A172 (cell line): ENCODE results near the gene EXD3. TPM values are rescaled to one million over a fixed set of nuclear protein-coding genes. Genes with fewer than 3 reads are reported as not detected.
"Not testable (repeated sequence)": the region's sequence is repeated elsewhere in the genome, so short reads cannot be mapped to it uniquely, and the experiment has no call there.

Experiments used
- DNase-seq: peaks from one replicate; pipeline ENCODE4 v3.0.0-alpha.2; 2015; ENCODE audit warnings: low spot score
- total RNA-seq: library from RNA; depleted of rRNA; stranded (reverse); fragments of >200 nt; shearing (Covaris generic); gene quantifications from 2 replicates; pipeline ENCODE4 v1.2.3, GENCODE V29; 2014; rRNA removed

EXD3 gene, protein sequence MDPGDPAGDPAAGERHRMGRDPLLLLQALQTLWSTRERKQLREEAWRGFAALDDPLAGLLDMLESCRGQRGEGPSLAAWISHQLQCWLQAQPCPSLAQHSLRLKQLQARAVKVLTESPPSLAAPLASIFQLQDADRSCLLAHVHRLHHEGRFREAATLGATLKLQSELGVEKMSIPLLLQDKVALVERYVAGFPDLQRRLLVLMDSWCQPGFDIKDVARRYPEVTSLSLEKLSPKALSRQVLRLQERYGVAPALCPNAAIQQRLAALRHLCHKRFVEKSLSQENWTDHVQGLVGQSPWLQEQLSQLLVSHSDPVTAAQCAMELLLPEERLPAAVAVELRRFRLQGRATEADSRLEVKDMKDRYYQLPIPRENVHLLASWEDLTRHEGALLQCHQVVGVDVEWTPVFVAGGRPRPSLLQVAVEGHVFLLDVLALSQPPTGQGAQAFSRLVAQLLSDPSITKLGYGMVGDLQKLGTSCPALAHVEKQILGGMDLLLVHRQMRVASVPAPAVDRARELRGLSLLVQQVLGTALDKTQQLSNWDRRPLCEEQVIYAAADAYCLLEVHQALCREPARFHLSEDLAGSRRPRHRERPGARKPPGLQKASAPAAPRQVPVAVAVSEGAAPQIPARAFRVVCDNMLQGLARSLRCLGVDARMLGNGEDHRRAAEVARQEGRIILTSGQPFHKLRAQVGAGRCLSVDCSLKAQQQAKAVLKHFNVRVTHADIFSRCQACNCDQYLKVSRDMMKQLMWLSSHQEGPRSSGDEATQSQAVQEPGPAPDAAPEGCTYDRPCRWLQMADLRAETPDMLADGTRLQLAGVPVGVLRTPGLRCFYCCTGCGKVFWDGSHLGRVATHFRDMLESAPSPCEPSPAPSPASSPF
- total RNA-seq, result 3.4 and 9.9 TPM in 2 replicates

DNA sequence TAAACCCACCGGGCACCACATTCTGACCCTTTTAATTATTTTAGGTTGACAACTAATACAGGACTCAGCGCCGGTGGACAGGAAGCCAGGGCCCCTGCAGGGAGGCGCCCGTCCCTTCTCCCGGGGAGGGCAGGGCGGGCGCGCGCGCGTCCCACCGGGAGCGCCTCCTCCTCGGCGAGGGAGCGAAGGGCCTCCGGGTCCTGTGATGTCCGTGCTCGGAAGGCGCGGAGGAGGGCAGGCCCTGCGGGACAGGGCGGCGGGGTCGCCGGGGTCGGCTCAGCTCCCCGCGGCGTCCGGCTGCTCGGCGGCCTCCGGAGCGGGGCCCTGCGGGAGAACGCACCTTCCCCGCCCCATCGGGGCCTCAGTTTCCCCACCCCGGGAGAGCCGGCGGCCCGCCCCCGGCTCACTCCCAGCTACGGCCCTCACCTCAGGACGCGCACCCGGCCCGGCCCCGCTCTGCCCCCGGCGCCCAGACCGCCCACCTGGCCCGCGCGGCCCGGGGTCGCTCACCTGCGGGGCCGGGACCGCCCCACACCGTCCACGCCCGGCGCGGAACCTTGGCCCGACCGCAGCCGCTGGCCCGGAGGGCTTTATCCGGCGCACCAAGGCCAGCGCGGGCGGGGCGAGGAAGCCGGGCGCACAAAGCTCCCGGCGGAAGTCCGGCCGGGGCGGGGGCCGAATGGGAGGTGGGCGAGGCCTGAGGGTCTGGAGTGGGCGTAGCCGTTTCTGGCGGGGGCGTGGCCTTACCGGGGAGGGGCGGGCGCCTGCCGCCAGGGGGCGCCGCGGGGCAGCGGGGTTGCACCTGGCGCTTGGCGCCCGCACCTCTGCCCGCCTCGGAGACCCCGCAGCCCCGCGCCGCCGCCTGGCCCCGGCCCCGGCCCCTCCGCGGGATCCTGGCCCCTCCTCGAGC lies at the start of gene EXD3, which contains the start of gene NOXA1:
Gene EXD3 (minus strand): TSS at position 559 of the 910 bp plus-strand sequence. CDS start 27,805 bp downstream, outside the sequence.
Gene NOXA1 (plus strand): TSS at position 790 of the 910 bp plus-strand sequence. CDS start 137 bp downstream, outside the sequence.
- peak; percentile 79 for DNase-seq

DNA sequence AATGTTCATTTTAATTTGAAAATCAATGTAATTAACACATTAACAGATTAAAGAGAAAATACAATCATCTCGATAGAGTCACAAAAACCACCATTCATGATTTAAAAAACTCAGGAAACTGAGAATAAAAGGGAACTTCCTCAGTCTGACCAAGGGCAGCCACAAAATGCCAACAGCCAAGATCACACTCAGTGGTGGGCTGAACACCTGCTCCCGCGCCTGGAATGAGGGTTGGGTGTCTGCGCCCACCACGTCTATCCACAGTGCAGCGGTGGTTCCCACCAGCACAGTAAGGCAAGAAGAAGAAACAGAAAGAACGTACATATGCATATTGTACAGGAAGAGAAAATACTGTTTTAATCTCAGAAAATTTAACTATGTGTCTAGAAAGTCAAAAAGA lies 47.8 kb upstream of the EXD3 start:
- no peak for DNase-seq

DNA sequence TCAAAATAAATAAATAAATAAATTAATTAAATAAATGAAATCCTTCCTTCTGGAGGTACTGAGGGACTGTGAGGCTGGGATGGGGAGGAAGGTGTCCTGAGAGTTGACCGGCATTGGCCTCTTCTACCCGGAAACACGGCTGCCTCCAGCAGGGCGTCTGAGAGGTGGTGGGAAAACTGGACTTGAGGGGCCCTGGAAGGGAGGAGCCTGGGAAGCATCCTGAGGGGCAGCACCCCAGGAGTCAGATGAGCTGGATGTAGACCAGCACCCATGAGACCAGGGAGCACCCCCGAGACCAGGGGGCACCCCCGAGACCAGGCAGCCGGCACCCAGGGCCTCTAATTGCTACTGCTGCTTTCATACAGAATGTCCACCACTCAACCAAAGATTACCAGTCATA lies 44.9 kb upstream of the EXD3 start:
- no peak for DNase-seq

DNA sequence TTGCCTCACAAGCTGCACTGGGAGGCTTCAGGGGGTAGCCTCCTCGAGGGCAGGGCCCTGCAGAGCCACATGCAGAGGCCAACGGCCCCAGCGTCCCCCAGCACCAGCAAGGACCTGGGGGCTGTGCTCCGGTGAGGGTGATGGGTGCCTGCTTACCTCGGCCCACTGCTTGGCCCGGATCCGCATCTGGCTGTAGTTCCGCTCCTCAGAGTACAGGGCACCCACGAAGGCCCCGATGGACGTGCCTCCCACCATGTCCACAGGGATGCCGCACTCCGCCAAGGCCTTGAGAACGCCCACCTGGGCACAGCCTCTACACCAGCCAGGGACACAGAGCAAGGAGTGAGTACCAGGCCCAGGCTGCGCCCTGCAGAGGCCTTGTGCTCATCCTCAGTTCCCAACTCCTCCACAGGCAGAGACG lies 44.2 kb upstream of the EXD3 start:
- no peak for DNase-seq

DNA sequence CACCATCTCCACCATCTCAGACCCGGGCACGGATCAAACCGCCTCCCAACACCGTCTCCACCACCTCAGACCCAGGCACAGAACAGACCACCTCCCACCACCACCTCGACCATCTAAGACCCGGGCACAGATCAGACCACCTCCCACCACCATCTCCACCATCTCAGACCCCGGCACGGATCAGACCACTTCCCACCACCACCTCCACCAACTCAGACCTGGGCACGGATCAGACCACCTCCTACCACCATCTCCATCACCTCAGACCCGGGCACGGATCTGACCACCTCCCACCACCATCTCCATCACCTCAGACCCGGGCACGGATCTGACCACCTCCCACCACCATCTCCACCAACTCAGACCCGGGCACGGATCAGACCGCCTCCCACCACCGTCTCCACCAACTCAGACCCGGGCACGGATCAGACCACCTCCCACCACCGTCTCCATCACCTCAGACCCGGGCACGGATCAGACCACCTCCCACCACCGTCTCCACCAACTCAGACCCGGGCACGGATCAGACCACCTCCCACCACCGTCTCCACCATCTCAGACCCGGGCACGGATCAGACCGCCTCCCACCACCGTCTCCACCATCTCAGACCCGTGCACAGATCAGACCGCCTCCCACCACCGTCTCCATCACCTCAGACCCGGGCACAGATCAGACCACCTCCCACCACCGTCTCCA lies 43.6 kb upstream of the EXD3 start:
- DNase-seq, result not testable (repeated sequence)

DNA sequence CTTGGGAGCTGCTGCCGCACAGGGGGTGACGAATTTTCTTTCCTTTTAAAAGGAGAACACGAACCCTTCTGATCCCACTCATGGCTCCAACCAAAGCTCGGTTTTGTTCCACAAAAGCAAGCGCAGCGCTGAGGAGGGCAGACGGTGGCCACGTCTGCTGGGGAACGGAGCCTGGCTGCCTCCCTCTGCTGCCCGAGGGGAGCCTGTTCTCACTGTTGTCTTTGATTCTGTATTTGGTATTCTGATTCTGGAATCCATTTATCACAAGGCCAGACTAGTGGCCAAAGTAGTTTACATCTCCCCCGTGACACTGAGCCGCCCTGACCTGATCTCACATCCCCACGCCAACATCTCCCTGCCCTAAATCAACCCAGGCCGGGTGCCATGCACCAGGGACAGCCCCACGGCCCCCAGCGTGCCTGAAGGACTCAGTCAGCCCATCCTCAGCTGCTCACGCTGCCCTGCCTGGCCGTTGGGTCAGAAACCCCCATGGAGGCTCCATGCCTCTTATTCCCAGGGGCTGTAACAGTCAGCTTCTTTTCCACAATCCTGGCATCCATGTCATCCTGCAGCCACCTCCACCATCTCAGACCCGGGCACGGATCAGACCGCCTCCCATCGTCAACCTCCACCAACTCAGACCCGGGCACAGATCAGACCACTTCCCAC lies 42.9 kb upstream of the EXD3 start:
- DNase-seq, result no peak

DNA sequence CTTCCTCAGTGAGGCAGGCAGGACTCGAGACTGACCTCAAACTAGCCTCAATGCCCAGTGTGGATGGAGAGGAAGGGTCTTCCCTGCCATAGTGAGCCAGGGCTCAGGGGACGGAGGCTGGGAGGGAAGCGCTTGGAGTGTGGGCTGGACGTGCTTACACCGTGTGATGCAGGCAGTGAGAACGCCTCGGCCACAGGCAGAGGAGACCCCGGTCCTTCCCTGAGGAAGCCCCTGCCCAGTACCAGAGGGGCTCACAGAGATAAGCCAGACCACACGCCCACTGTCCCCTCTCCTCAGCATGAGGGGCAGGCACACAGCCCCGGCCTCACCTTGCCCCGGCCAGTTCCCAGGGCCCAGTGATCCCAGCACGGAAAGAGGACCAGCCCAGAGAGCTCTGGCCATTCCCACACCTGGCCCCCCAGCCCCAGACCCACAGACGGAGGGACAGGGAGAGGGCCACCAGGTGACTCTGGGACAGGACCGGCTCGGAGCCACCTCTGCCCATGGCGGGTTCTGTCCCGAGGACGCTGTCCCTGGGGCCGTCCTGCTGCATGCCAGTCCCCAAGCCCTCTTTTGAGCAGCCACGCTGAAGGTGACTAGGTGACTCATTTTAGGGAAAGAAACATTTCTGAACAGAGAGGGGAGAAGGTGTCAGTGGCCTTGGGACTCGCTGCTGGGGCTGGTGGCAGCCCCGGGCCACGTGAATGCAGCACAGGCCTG lies 42.2 kb upstream of the EXD3 start:
- DNase-seq, result no peak

DNA sequence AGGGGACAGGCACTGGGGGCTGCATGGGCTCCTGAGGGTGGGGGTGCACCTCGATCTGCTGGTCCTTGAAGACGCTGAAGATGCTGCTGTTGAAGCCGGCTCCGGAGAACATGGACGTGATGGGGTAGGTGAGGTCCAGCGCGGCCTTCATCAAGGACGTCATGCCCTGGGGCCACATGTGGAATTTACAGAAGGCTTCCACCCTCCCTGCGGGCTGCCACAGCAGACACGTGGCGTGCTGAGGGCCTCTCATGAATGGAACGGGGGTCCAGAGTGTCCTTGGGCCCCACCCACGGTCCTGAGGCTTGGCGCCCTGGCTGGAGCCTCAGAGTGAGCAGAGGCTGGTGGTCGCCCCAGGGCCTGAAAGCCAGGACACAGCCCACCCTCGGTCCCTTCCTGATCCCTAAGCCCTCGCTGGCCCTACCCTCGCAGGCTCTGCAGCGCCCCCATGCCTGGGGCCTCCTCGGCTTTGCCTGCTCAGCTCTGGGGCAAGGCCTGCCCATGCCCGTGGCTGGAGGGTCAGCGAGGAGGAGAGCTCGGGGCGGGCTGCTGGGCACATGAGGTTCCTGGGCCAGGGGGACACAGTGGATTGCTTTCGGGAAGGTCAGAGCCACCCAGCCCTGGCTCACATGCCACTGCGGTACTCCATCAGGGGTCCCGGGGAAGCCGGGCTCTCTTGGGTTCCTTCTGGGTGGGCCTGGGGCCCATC lies 41.5 kb upstream of the EXD3 start:
- DNase-seq, result no peak

DNA sequence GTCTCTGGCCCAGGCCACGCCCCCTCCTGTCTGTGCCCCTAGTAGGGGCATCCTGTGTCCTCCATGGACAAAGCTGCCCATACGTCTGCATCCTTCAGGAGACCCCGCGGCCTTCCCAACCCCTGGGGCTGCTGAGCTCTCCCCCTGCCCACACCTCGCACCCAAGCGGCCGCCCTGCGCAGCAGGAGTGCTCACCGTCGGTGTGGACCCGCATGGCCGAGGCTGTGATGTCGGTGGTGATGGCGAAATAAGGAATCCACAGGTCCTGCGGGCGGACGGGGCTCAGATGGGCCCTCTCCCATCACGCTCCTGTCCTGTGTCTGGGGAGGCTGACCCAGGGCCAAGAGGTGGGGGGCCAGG lies 40.9 kb upstream of the EXD3 start:
- DNase-seq, result no peak

DNA sequence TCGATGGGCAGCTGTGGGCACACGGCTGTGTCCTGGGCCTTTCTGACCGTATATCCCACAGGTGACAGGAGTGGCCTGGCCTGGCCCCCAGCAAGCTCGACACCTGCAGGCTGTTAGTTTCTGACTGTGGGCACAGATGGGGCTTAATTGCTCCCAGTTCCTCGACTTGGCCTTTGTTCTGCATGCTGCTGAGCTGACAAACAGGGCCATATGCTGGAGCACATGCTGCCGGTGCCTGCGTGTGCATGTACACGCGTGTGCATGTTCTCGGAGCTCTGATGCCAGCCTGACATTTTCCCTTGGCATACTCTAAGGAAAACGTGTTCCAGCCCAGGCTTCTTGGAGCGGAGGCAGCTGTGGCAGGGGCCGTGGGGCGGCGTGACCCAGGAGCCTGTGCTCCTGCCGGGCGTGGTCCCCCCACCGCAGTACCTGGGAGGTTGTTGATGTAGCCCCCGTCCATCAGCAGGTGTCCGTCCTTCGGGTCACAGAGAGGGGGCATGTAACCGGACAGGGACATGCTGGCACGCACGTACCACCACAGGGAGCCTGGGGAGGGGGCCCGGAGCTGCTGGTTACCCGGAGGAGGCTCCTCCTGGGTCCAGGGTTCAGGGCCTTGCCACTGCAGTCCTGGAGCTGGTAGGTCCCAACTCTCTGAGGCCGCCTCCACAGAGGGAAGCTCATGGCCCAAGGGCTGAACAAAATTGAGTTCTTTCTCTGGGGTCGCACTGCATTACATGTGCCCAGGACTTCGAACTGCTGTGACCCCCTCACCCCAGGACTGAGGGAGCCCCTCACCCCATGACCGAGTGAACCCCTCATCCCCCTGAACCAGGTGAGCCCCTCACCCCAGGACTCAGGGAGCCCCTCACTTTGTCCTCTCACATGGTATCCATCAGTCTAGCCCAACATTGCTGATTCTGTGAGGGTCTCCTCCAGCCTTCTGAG lies 40.3 kb upstream of the EXD3 start:
- no peak for DNase-seq

DNA sequence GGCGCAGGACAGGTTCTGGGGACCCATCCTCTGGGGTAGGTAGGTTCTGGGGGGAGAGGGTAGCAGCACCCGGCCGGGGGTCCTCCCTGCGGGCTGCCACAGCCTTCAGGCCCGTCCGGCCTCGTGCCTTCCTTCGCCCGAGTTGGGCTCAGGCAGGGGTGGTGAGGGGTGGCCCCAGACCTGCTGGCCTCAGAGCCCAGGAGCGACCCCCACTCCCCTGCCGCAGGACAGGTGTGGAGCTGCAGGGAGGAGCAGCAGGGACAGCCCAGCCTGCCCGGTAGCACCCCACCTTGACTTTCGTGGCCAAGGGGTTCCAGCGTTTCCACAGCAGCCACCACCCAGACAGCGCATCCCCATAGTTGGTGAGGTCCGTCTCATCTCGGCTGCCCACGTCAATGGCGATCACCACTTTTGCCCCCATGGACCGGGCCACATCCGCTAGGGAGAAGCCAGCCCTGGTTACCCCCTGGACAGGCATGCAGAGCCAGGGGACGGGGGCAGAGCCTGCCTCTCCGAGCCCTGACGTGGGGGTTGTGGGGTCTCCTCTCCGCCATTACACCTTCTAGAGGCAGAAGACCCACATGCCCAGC lies 39.5 kb upstream of the EXD3 start:
- no peak for DNase-seq

DNA sequence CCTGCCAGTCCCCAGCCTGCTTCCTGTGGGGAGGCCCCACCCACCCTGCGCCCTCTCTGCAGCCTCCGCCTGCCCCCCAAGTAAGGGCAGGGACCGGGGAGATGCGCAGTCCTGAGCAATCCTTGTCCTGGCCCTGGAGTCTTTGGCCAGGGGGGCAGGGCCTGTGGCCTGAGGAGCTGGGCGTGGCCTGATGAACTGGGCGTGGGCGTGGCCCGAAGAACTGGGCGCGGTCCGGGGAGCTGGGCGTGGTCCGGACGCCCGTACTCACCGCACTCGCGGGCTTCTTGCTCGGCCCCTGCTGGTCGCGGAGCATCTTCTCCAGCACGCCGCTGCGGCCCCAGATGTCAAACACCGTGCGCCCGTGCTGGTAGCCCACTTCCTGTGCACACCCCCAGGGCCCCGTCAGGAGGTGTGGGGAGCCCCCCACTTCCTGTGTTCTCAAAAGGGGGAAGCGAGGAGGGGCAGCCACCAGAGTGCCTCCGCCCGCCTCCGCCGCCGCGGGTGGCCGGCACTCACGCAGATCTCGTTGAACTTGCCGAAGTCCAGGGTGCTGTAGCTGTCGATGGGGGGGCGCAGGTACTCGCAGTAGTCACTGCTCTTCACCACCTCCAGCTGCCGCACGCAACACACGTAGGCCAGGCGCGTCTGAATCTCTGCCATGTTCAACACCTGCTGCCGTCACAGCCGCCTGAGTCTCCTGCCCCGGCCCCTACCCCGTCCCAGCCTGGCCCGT lies 38.9 kb upstream of the EXD3 start:
- peak; percentile 26 for DNase-seq

DNA sequence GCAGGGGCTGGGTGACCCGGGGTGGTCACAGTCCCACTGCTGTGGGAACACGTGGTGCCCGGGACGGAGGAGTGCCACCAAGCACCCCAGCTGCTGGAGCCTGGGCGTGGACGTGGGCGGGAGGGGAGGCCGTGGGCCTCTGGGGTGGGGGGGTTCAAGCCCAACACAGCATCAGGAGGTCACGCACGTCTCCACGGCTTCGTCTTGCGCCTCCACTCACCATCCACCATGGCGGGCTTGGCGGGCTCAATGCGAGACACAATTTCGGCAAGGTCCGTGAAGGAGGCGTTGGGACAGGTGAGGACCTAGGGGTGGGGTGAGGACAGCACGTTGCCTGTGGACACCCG lies 38.3 kb upstream of the EXD3 start:
- DNase-seq, result no peak

DNA sequence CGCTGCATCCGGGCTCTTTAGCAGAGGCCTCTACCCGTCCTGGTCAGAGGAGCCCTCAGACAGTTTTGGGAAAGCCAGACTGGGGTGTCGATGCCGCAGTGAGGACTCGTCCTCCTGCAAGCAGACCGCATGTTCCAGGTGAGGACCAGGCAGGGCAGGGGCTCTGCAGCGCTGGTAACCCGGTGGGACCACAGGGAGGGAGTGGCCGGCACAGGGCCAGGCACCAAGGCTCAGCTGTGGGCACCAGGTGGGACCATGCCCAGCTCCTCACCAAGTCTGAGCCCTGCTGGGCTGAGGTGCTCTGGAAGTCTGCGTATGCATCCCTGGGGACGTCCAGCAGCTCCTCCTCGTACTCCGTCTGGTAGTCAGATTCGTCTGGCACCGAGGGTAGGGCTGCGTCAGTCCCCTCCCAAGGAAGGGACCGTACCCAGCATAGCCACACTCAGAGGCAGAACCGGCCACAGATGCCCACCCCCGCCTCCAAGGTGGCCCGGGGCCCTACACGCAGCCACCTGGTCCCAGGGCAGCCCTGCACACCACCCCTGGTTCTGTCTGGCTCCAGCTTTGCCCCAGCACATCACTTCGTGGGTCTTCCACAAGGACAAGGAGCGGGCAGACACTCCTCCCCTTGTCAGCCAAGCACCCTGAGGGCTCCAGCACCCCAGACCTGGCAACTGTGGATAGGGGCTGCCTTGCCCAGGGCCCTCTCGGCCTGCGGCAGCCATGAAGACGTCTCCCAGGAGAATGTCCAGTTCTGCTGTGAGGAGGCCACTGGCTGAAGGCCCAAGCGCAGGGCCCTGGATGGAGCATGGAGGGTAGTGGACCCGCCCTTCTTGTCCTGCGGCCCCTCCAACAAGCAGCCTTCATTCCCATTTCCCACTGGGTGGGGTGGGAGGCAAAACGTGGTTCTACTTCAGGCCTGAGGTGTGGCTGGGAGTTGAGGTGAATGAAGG lies 37.7 kb upstream of the EXD3 start:
- DNase-seq, result no peak

DNA sequence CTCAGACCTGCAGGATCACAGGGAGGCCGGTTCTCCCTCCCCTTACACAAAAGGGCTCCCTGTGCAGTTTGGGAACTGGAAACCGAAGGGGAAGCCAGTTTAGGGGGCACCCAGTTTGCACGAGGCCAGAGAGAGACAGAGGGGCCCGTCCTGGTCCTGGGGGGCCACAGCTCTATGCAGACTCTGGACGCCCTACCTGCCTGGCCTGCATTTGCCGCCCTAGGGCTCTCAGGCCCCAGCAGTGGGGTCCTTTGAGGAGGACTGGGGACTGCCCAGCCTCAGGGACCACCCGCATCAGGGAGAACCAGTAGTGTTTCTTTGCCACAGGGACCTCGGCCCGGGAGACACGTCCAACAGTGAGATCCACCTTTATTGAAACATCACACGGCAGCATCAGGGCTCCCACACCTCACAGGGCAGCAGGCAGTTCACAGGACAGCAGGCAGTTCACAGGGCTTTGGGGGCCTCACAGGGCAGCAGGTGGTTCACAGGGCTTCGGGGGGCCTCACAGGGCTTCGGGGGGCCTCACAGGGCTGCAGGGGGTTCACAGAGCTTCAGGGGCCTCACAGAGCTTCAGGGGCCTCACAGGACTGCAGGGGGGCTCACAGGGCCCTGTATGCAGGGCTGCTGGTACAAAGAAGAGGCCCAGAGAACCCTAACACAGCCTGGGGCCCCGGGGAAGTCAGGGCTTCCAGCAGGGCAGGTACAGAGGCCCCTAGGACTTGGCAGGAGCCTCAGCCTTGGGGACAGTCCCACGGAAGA lies 36.8 kb upstream of the EXD3 start:
- DNase-seq, result no peak
